ENCODE data around the gene PARD6B.

DNA sequence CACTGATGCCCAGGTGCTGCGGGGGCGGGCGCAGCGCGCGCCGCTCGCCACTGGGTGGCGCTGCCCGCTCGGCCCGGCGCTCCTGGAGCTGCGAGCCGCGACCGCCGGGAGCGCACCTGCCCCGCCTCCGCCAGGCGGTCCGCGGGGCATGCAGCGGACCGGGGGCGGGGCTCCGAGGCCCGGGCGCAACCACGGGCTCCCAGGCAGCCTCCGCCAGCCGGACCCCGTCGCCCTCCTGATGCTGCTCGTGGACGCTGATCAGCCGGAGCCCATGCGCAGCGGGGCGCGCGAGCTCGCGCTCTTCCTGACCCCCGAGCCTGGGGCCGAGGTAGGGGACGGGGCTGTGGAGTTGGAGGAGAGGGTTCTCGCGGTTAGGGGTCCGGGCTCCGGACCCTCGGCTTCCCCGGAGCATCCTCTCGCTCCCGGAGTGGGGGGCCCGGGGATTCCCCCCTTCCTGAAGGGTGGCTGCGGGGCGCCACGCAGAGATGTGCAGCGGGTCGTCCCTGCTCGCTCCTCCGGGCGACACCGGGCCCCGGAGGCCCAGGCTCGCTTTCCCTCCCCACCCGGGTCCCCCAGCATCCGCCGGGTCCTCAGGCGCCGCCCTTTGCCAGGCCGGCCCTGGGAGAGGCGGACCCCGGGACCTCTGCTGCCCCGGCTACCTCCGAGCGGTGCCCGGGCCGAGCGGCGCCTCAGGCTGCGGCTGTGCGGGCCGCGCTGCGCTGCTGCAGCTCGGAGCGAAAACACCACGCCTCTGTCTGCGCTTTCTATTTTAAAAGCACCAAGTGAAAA, 63.7 kb downstream of the PARD6B start, which contains the start of gene BCAS4:
- TF ChIP-seq, protein P1, sequence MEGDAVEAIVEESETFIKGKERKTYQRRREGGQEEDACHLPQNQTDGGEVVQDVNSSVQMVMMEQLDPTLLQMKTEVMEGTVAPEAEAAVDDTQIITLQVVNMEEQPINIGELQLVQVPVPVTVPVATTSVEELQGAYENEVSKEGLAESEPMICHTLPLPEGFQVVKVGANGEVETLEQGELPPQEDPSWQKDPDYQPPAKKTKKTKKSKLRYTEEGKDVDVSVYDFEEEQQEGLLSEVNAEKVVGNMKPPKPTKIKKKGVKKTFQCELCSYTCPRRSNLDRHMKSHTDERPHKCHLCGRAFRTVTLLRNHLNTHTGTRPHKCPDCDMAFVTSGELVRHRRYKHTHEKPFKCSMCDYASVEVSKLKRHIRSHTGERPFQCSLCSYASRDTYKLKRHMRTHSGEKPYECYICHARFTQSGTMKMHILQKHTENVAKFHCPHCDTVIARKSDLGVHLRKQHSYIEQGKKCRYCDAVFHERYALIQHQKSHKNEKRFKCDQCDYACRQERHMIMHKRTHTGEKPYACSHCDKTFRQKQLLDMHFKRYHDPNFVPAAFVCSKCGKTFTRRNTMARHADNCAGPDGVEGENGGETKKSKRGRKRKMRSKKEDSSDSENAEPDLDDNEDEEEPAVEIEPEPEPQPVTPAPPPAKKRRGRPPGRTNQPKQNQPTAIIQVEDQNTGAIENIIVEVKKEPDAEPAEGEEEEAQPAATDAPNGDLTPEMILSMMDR (IDR thresholded peaks at IDR 0.05; ENCODE audit: extremely low read depth in 1 of 2, insufficient read depth in 1 of 2, low read depth in 1 of 2, low read length in 2 of 2) = peak; percentile 74 to 98
- TF ChIP-seq, protein P2, sequence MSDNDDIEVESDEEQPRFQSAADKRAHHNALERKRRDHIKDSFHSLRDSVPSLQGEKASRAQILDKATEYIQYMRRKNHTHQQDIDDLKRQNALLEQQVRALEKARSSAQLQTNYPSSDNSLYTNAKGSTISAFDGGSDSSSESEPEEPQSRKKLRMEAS (IDR thresholded peaks at IDR 0.05; ENCODE audit: insufficient read depth, insufficient read length) = no peak

All from endothelial cell of umbilical vein (primary cell).